Measurements from ENCODE around the gene C1S.
A peak's percentile ranks its signal among the peaks of the same experiment; 100 is the strongest.
"Not testable (repeated sequence)": the region's sequence is repeated elsewhere in the genome, so short reads cannot be mapped to it uniquely, and the experiment has no call there.

Gene C1S

DNA sequence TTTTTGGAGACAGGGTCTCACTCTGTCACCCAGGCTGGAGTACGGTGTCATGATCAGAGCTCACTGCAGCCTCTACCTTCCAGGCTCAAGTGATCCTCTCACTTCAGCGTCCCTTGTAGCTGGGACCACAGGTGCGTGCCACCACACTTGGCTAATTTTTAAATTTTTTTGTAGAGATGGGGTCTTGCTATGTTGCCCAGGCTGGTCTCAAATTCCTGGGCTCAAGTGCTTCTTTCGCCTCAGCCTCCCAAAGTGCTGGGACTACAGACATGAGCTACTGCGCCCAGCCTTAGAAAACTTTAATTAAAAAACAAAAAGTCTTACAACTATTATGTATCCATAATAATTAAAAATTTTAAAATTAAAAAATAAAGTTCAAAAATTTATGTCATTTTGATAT lies 46.7 kb downstream of the C1S start:
- DNase-seq = not testable (repeated sequence)

GRCh38 chr12:7107636-7108002 lies 47.1 kb downstream of the C1S start:
- no peak for DNase-seq

DNA sequence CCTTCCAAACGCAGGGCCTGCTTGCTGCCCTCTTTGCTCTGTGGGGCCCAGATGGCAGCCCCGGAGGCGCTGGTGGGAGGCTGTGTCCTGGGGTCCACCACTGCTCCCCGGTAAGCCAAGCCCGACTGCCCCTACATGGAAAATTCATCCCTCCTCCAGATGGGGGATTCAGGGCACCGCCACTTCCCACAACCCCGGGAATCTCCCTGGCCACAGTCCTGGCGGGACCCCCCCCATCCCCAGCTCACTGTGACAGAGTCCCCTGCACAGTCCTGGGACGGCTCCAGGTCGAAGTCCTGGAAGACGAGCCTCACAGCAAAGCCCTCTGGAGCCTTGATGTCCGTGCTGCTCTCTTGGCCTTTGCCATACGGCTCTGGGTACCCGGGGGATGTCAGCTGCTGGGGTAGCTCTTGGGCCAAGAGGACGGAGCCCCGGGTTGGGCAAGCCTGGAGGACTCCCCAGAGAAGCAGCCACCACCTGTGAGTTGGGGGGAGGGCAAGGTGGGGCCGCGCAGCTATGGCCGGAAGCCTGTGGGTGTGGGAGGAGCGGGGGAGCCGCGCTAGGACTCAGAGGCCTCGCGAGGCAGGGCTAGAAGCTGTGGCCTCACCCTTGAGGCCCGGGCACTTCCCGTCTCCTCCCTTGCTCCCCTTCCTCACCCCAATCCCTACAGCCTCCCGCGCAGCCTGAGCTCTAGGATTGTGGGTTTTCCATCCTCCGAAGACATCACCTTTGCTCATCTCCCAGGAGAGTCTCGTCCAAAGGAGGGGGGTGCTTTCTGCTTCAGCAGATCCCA lies 47.7 kb downstream of the C1S start:
- DNase-seq = peak; percentile 43

- peak; percentile 79 for DNase-seq
These were observed 48.5 kb downstream of the C1S start, which contains the start of gene C1RL for GRCh38 chr12:7108796-7109571. TSS of gene C1RL (minus strand) at chr12:7109214. CDS start at chr12:7109180, 34 bp downstream.

- no peak for DNase-seq
These were observed 49.0 kb downstream of the C1S start for GRCh38 chr12:7109572-7109920.

GRCh38 chr12:7110661-7111060 lies 50.1 kb downstream of the C1S start:
- DNase-seq = no peak

DNA sequence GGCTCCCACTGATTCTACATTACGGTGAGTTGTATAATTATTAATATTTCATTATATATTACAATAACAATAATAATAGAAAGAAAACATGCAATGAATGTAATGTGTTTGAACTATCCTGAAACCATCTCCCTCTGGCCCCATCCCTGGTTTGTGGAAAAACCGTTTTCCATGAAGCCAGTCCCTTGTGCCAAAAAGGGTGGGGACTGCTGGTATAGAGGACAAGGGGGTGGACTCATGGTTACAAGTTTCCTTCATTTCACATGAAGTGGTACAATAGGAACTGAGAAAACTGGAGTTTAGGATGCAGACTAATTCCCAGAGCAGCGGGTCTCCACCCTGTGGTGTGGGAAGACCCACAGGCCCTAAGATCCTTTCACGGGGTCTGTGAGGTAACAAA lies 51.5 kb downstream of the C1S start:
- DNase-seq = no peak

DNA sequence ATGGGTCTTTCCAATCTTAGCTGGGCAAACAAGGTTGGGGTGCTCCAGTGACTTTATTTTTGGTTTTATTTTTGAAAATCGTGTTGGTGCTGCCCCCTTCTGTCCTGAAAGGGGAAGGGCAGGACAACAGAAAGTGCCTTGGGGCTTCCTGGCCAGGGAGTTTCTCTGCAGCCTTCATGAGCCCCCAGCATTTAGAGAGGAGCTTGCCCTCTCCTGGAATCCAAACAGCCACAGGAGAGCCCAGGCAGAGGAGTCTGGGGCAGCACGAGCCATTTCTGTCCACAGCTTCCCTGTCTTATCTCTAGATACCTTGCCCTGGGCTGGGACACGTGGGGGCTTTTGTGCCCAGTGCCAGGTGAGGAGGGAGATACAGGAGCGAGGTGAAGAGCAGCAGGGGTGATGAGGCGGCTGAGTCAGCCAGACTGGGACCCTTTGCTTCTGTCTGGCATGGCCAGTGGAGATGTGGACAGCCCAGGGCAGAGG lies 52.9 kb downstream of the C1S start:
- DNase-seq = peak; percentile 28

- DNase-seq = no peak
These were observed 53.5 kb downstream of the C1S start for GRCh38 chr12:7114008-7114407.

- no peak for DNase-seq
These were observed 54.3 kb downstream of the C1S start for GRCh38 chr12:7114851-7115250.

DNA sequence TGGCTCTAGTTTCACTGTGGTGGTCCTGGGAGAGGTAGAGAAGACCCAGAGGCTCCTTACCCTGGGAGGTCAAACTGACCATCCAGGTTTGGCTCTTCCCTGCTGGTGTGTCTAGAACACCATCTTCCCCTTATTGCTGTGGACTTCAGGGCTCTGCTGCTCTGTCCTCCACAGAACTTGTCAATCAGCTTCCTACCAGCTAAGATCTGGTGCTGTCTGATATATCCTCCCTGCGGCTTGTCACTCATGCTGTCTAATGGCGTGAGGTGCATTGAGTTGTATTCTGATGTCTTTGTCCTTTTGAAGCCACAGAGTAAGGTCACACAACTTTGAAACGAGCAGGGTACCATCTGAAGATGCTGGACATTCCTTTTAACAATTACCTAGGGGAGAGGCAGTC lies 55.7 kb downstream of the C1S start:
- DNase-seq = no peak

DNA sequence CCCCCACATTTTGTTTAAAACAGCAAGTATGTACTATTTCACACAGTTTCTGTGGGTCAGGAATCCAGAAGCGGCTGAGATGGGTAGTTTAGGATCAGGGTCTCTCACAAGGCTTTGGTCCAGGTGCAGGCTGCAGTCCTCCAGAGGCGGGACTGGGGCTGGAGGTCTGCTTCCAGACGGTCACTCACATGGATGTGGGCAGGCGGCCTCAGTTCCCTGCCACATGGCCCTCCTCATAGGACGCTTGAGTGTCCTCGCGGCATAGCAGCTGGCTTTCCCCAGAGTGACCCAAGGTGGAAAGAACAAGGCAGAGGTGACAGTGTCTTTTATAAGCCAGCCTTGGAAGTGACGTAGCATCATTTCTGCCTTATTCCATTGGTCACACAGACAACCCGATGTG lies 56.4 kb downstream of the C1S start:
- no peak for DNase-seq

- DNase-seq = no peak
These were observed 57.2 kb downstream of the C1S start for GRCh38 chr12:7117670-7118069.

- DNase-seq = no peak
These were observed 58.4 kb downstream of the C1S start for GRCh38 chr12:7118881-7119280.

- no peak for DNase-seq
These were observed 59.6 kb downstream of the C1S start for GRCh38 chr12:7120166-7120565.

Data from effector CD8-positive, alpha-beta T cell (primary cell).